Measurements from ENCODE around the gene HOXB6. TPM values are rescaled to one million over a fixed set of nuclear protein-coding genes. Genes with fewer than 3 reads are reported as not detected.

The HOXB6 gene
- total RNA-seq, 1 experiment from 2014 or later: 64.8 TPM

DNA sequence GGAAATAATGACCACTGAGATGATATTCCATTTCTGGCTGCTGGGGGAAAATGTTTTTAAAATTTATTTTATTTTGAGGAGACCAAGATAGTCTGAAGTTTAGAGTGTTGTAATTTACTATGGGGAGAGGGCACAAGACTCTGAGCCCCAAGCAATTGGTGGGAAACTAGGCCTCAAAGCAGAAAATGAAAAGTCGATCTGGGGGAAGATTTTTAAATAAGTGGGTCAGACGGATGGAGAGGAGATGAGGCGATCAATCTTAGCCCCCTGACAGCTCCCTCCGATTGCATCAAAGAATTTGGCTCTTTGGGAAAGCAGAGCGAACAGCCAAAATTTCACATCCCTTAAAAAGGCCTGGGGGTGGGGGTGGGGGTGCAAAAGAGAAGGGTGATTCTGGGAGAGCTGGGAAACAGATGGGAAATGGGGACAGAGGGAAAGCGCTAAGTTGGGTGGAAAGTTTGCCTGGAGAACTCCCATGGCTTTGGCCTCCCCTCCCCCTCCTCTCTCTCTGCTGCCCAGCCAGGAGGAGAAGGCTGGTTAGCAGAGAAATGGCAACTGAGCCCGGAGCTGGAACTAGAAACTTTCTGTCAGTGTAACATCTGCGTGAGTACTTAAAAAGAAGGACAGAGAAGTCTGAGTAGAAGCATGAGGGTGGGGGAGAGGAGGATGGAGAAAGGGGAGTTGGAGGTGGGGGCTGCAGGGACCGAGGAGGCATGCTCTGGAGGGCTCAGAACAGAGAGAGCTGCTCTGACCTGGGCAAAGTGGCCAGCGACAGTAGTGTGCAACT is 58.5 kb downstream of the HOXB6 start:
- Histone ChIP-seq H2AFZ (ENCODE audit: low read depth, low read length, poor library complexity, severe bottlenecking) (no peak overlapping the region), H3K9ac (ENCODE audit: low read length) (no peak overlapping the region), H4K20me1 (ENCODE audit: insufficient read depth) (no peaks in the 10 kb centered on the region), H3K27me3 (ENCODE audit: insufficient read depth, low read length) (no peaks in the 10 kb centered on the region), H3K4me3 (replicated peaks in 1 of 2; ENCODE audit: low read depth in 1 of 2, low read length in 2 of 2) (no peak overlapping the region), H3K4me1 (ENCODE audit: control insufficient read depth in 1 of 2, insufficient read depth in 2 of 2, low read length in 2 of 2) (peaks cover 0 to 10% of the 10 kb centered on the region in 2 experiments; a peak in 2 of 4 replicates), H3K4me2 (ENCODE audit: low read length) (no peak overlapping the region), H3K27ac (ENCODE audit: low read depth, low read length) (no peak overlapping the region), H3K36me3 (ENCODE audit: control insufficient read depth in 1 of 2, insufficient read depth in 2 of 2, low read length in 2 of 2) (peaks cover 0 to 4% of the 10 kb centered on the region in 2 experiments; a peak in 1 of 4 replicates), H3K9me2 (ENCODE audit: insufficient read depth) (no peaks in the 10 kb centered on the region), H3K79me2 (ENCODE audit: insufficient read depth, low read length) (no peaks in the 10 kb centered on the region), H3K9me3 (ENCODE audit: control insufficient read depth in 1 of 2, insufficient read depth in 1 of 2, low read depth in 1 of 2, low read length in 2 of 2) (no peaks in the 10 kb centered on the region)
- DNase-seq (ENCODE audit: low read depth, low spot score): no peak
- TF ChIP-seq EZH2phosphoT487 (IDR thresholded peaks at IDR 0.05; ENCODE audit: borderline replicate concordance): no peak
- TF ChIP-seq, protein P1, sequence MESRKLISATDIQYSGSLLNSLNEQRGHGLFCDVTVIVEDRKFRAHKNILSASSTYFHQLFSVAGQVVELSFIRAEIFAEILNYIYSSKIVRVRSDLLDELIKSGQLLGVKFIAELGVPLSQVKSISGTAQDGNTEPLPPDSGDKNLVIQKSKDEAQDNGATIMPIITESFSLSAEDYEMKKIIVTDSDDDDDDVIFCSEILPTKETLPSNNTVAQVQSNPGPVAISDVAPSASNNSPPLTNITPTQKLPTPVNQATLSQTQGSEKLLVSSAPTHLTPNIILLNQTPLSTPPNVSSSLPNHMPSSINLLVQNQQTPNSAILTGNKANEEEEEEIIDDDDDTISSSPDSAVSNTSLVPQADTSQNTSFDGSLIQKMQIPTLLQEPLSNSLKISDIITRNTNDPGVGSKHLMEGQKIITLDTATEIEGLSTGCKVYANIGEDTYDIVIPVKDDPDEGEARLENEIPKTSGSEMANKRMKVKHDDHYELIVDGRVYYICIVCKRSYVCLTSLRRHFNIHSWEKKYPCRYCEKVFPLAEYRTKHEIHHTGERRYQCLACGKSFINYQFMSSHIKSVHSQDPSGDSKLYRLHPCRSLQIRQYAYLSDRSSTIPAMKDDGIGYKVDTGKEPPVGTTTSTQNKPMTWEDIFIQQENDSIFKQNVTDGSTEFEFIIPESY (IDR thresholded peaks at IDR 0.05; ENCODE audit: extremely low read depth, insufficient replicate concordance, low read length): no peak
- no peak for TF ChIP-seq CEBPB (IDR thresholded peaks at IDR 0.05; ENCODE audit: low read depth)
- TF ChIP-seq CBX3 (IDR thresholded peaks at IDR 0.05; ENCODE audit: low read depth): no peak
- ChIA-PET POLR2A (no interaction called here), CTCF (interaction anchor here (1.0 to 1.4 kb wide), 2 partner anchors 24 to 48 kb away, joined by 3 to 5 read pairs; no protein-coding TSS in a partner anchor), RAD21 (ENCODE audit: low non-redundant PET in 1 of 2, low total read pairs in 2 of 2, uncharacterized antibody in 2 of 2, unreplicated experiment in 2 of 2) (no interaction called here)
- no peak for ATAC-seq
- intact Hi-C loops (cut with micrococcal nuclease): no loop called here
- BruUV-seq (replicated peaks): no TSS peak

MicroRNAs encoded within 50 kb of the gene (microRNA counts, 767-probe panel; counts per million panel counts)
- 11,127 counts per million, percentile 10 among the panel's probes with 10 or more counts for microRNA hsa-miR-10a-5p

Small RNA genes lying within 50 kb of the gene (microRNA-seq; reads per million reads assigned to microRNA genes)
- 31.4 reads per million, percentile 48 among the genes with 10 or more reads in this experiment for gene MIR196A1 (ENCODE audit: borderline number of aligned reads)

Other genes with a start within 250 kb of the HOXB6 start
- gene SKAP1, start 174.8 kb downstream of the HOXB6 start, total RNA-seq (2021; ENCODE audit: unreplicated experiment): 12.4 TPM
- gene HOXB1, start 74.0 kb downstream of the HOXB6 start, total RNA-seq (2021; ENCODE audit: unreplicated experiment): not detected
- gene HOXB2, start 59.9 kb downstream of the HOXB6 start, total RNA-seq (2021; ENCODE audit: unreplicated experiment): 2.0 TPM
- gene HOXB4, start 26.6 kb downstream of the HOXB6 start, total RNA-seq (2021; ENCODE audit: unreplicated experiment): 11.3 TPM
- gene HOXB3, start 14.7 kb downstream of the HOXB6 start, total RNA-seq (2021; ENCODE audit: unreplicated experiment): 19.8 TPM
- 19.8 TPM for gene HOXB5, start 11.2 kb downstream of the HOXB6 start, total RNA-seq (2021; ENCODE audit: unreplicated experiment)
- gene HOXB7, start 6.0 kb upstream of the HOXB6 start, total RNA-seq (2021; ENCODE audit: unreplicated experiment): 33.6 TPM
- 44.7 TPM for gene HOXB8, start 10.3 kb upstream of the HOXB6 start, total RNA-seq (2021; ENCODE audit: unreplicated experiment)
- 40.1 TPM for gene HOXB9, start 21.4 kb upstream of the HOXB6 start, total RNA-seq (2021; ENCODE audit: unreplicated experiment)
- not detected for gene PRAC1, start 117.5 kb upstream of the HOXB6 start, total RNA-seq (2021; ENCODE audit: unreplicated experiment)
- not detected for gene PRAC2, start 118.2 kb upstream of the HOXB6 start, total RNA-seq (2021; ENCODE audit: unreplicated experiment)
- 7.8 TPM for gene HOXB13, start 123.8 kb upstream of the HOXB6 start, total RNA-seq (2021; ENCODE audit: unreplicated experiment)
- gene TTLL6, start 212.2 kb upstream of the HOXB6 start, total RNA-seq (2021; ENCODE audit: unreplicated experiment): 0.79 TPM
- gene CALCOCO2, start 226.0 kb upstream of the HOXB6 start, total RNA-seq (2021; ENCODE audit: unreplicated experiment): 151 TPM